ENCODE data around the gene MMAB.

The MMAB gene

DNA sequence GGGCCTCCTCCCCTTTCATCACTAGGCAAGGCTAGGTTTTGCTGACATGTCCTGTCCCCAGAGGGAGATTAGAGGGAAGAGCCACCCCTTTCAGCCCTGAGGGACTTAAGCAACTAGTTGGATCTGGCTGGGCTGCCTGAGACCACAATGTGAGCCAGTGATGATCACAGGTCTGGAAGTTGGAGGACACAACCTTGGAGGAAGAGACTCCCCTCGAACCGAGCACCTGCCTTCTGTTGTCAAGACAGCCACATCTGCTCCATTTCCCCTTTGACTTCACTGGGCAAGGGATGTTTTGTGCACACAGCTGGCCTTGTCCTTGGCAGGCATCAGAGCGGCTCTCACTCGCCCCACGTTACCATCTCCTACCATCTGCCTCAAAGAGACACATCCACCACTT, 31.7 kb upstream of the MMAB start:
- TF ChIP-seq SIN3A (IDR thresholded peaks at IDR 0.05; ENCODE audit: borderline replicate concordance, insufficient read depth, low read length) (no peak), POLR2AphosphoS5 (IDR thresholded peaks at IDR 0.05; ENCODE audit: low read depth, low read length) (no peak), REST (IDR thresholded peaks at IDR 0.05; ENCODE audit: insufficient read depth in 1 of 2, low read depth in 2 of 2, low read length in 2 of 2) (no peak), FOXP2 (optimal IDR thresholded peaks at IDR 0.05; ENCODE audit: borderline replicate concordance, extremely low read depth, extremely low read length, insufficient read depth) (no peak)

GRCh38 chr12:109604132-109604585, 30.9 kb upstream of the MMAB start:
- TF ChIP-seq REST (IDR thresholded peaks at IDR 0.05; ENCODE audit: insufficient read depth in 1 of 2, low read depth in 2 of 2, low read length in 2 of 2) (no peak), FOXP2 (optimal IDR thresholded peaks at IDR 0.05; ENCODE audit: borderline replicate concordance, extremely low read depth, extremely low read length, insufficient read depth) (no peak), TAF1 (IDR thresholded peaks at IDR 0.05; ENCODE audit: borderline replicate concordance, insufficient read depth, low read length) (no peak), POLR2AphosphoS5 (IDR thresholded peaks at IDR 0.05; ENCODE audit: low read depth, low read length) (no peak), SIN3A (IDR thresholded peaks at IDR 0.05; ENCODE audit: borderline replicate concordance, insufficient read depth, low read length) (no peak)

- TF ChIP-seq FOXP2 (optimal IDR thresholded peaks at IDR 0.05; ENCODE audit: borderline replicate concordance, extremely low read depth, extremely low read length, insufficient read depth) = no peak
- no peak for TF ChIP-seq TAF1 (IDR thresholded peaks at IDR 0.05; ENCODE audit: borderline replicate concordance, insufficient read depth, low read length)
- no peak for TF ChIP-seq POLR2AphosphoS5 (IDR thresholded peaks at IDR 0.05; ENCODE audit: low read depth, low read length)
- no peak for TF ChIP-seq REST (IDR thresholded peaks at IDR 0.05; ENCODE audit: insufficient read depth in 1 of 2, low read depth in 2 of 2, low read length in 2 of 2)
- no peak for TF ChIP-seq SIN3A (IDR thresholded peaks at IDR 0.05; ENCODE audit: borderline replicate concordance, insufficient read depth, low read length)
Measured at GRCh38 chr12:109601557-109601956, 28.3 kb upstream of the MMAB start.

DNA sequence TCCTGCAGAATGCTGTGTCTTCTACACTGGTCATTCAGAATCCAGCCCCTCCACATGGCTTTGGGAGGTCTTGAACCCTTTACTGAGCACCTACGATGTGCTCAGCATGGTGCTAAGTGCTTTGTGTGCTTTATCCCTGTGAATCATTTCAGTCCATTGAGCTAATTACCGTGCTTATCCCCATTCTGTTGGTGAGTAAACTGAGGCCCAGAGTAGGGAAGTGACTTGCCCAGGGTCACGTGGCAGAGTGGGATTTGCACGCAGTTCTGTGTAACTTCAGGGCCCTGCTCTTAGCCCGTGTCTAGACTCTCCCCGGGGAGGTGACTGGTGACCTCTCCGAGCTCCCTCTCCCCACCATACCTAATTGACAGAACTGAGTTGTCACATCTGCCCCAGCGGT, 27.7 kb upstream of the MMAB start:
- TF ChIP-seq TAF1 (IDR thresholded peaks at IDR 0.05; ENCODE audit: borderline replicate concordance, insufficient read depth, low read length) (no peak), POLR2AphosphoS5 (IDR thresholded peaks at IDR 0.05; ENCODE audit: low read depth, low read length) (no peak)

GRCh38 chr12:109600481-109600880, 27.2 kb upstream of the MMAB start:
- TF ChIP-seq SIN3A (IDR thresholded peaks at IDR 0.05; ENCODE audit: borderline replicate concordance, insufficient read depth, low read length) = no peak
- no peak for TF ChIP-seq POLR2AphosphoS5 (IDR thresholded peaks at IDR 0.05; ENCODE audit: low read depth, low read length)
- no peak for TF ChIP-seq REST (IDR thresholded peaks at IDR 0.05; ENCODE audit: insufficient read depth in 1 of 2, low read depth in 2 of 2, low read length in 2 of 2)
- no peak for TF ChIP-seq FOXP2 (optimal IDR thresholded peaks at IDR 0.05; ENCODE audit: borderline replicate concordance, extremely low read depth, extremely low read length, insufficient read depth)
- TF ChIP-seq TAF1 (IDR thresholded peaks at IDR 0.05; ENCODE audit: borderline replicate concordance, insufficient read depth, low read length) = no peak
